ENCODE data around the gene EPB41L1.

DNA sequence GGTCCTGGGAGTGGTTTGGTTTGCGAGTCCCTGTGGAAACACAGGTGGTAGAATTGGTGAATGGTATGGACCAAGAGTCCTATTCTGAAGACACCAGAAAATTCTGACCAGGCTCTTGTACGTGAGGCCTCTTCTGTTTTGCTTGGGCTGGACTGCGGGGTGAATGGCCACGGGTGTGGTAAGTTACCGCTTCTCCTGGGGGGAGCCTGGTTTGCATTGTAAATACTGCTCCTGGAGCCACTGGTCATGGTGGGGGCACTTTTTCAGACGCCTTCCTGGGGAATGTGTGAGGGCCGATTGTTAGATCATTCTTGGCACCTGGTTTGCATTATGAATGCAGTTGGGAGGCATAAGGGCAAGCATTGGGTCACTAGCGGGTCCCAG lies 25.4 kb upstream of the EPB41L1 start:
- TF ChIP-seq, protein P1, sequence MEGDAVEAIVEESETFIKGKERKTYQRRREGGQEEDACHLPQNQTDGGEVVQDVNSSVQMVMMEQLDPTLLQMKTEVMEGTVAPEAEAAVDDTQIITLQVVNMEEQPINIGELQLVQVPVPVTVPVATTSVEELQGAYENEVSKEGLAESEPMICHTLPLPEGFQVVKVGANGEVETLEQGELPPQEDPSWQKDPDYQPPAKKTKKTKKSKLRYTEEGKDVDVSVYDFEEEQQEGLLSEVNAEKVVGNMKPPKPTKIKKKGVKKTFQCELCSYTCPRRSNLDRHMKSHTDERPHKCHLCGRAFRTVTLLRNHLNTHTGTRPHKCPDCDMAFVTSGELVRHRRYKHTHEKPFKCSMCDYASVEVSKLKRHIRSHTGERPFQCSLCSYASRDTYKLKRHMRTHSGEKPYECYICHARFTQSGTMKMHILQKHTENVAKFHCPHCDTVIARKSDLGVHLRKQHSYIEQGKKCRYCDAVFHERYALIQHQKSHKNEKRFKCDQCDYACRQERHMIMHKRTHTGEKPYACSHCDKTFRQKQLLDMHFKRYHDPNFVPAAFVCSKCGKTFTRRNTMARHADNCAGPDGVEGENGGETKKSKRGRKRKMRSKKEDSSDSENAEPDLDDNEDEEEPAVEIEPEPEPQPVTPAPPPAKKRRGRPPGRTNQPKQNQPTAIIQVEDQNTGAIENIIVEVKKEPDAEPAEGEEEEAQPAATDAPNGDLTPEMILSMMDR (optimal IDR thresholded peaks at IDR 0.05 in 1 of 3, IDR thresholded peaks at IDR 0.05 in 1 of 3, conservative IDR thresholded peaks at IDR 0.05 in 1 of 3; ENCODE audit: extremely low read depth in 1 of 3, insufficient read depth in 2 of 3, low read length in 3 of 3): no peak
- no peak for TF ChIP-seq EZH2 (IDR thresholded peaks at IDR 0.05; ENCODE audit: low read length)
